ENCODE measurements around the gene ETV4.

ETV4 gene

DNA sequence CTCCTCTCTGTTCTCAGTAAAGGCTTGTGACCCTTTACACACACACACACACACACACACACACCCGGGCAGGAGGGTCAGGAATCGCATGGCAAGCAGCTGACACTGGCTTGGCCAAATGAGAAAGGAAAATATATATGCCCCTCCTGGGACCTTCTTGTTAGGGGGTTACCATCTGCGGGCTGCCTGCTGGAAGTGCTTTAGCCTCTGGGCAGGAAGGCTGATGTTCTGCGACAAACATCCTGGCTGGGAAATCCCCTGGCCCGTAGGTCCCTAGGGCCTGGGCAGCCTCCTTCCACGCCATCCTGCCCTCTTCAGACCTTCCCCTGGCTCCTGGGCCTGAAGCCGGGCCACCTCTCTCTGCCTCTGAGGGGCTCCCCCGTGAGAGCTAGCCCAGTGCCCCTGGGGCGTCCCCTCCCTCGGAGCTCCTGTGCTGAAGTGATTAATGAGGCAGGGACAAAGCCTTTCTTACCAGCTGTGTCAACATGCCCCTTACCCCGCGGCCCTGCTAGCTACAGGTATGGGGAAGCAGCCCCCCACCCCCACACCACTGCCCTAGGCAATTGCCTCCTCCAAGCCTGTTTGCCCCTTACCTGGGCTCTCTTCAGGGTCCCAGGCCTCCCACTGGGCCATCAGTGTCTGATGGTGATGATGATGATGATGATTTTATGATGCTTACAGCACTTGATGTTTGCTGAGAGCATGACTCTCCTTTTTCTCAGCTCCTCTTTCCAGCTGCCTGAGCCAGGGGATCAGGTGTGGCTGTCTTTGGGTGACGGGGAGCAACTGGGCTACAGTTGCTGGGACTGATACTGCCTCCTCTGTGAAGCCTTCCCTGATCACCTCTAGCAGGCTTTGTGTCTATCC, 32.8 kb upstream of the ETV4 start:
- ChIA-PET POLR2A (interaction anchor here (1.0 to 1.6 kb wide), 2 partner anchors 86 to 95 kb away, joined by 3 read pairs; no protein-coding TSS in a partner anchor), CTCF (interaction anchor here (0.5 kb wide), 2 partner anchors 49 to 183 kb away, joined by 3 to 6 read pairs; no protein-coding TSS in a partner anchor)
- TF ChIP-seq, protein P1, sequence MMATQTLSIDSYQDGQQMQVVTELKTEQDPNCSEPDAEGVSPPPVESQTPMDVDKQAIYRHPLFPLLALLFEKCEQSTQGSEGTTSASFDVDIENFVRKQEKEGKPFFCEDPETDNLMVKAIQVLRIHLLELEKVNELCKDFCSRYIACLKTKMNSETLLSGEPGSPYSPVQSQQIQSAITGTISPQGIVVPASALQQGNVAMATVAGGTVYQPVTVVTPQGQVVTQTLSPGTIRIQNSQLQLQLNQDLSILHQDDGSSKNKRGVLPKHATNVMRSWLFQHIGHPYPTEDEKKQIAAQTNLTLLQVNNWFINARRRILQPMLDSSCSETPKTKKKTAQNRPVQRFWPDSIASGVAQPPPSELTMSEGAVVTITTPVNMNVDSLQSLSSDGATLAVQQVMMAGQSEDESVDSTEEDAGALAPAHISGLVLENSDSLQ (IDR thresholded peaks at IDR 0.05): 0 out of 2 replicates have a peak, but pooled peaks have one; percentile 40
- TF ChIP-seq TARDBP (IDR thresholded peaks at IDR 0.05) (no peak), CTBP1 (IDR thresholded peaks at IDR 0.05; ENCODE audit: borderline replicate concordance) (no peak)
- DNase-seq (ENCODE audit: extremely low spot score): no peak

DNA sequence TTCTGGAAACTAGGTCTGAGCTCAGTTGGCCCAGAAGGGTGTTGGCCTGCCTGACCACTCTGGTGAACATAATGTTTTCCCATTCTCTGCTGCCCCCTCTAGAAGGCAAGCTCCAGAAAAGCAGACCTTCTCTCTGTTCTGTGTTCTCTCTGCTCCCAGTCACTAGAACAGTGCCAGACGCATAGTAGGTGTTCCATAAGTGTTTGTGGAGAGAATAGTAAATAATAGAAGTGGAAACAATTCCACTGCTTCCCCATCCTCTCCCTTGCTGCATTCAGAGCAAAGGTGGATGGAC, 32.2 kb upstream of the ETV4 start:
- no peak for DNase-seq (ENCODE audit: extremely low spot score)
- ChIA-PET POLR2A (no interaction called here), CTCF (interaction anchor here (0.5 kb wide), 1 partner anchor 50 kb away, joined by 6 read pairs; no protein-coding TSS in a partner anchor)
- no peak for TF ChIP-seq SUZ12 (IDR thresholded peaks at IDR 0.05)
- no peak for TF ChIP-seq LEF1 (IDR thresholded peaks at IDR 0.05; ENCODE audit: borderline replicate concordance)
- TF ChIP-seq ARNT (IDR thresholded peaks at IDR 0.05): no peak
- TF ChIP-seq, protein P1 (IDR thresholded peaks at IDR 0.05): no peak
- TF ChIP-seq FOXM1 (IDR thresholded peaks at IDR 0.05; ENCODE audit: borderline replicate concordance): no peak
- no peak for TF ChIP-seq SP1 (IDR thresholded peaks at IDR 0.05)
- no peak for TF ChIP-seq L3MBTL2 (conservative IDR thresholded peaks at IDR 0.05)
- TF ChIP-seq FOXK2 (IDR thresholded peaks at IDR 0.05): no peak
- no peak for TF ChIP-seq NFRKB (IDR thresholded peaks at IDR 0.05)
- no peak for TF ChIP-seq HDGF (IDR thresholded peaks at IDR 0.05; ENCODE audit: borderline replicate concordance)
- no peak for TF ChIP-seq ELF4 (IDR thresholded peaks at IDR 0.05)
- TF ChIP-seq CTBP1 (IDR thresholded peaks at IDR 0.05; ENCODE audit: borderline replicate concordance): no peak
- no peak for TF ChIP-seq TARDBP (IDR thresholded peaks at IDR 0.05)
- no peak for TF ChIP-seq FOXA1 (IDR thresholded peaks at IDR 0.05)
- no peak for TF ChIP-seq BHLHE40 (IDR thresholded peaks at IDR 0.05; ENCODE audit: borderline replicate concordance)
- TF ChIP-seq ZNF384 (IDR thresholded peaks at IDR 0.05): no peak

DNA sequence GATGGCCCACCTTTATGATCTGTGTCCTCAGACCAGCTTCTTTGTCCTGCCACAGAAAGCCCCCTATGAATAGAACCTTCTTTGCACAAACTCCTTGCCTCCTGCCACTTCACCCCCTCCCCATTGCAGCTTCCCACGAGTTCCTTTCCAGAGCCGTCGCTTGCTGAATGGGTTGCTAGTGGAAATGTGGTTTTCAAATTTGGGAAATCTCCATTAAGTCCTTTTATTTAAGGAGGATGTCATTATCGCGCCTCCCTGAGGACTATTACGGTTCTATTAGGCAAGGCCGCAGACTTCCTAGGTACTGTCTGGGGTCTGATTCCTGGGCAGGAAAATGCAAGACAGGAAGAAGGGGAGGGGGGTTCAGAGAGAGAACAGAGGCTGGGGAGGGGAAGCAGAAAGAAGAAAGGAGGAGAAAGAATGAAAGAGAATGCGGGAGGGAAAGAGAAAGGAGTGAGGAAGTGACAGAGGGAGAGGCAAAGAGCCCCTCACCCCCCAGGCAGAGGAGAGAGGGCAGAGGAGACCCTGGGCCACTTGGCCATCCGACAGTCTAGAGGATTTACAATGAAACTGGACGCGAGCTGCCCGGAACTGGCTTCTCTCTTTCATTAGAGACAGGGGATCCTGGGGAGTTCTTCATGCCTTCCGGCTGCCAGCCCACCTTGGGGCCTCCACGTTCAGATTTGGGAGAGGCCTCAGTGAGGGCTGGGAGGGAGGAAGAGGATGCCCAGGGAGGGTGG, 31.7 kb upstream of the ETV4 start:
- TF ChIP-seq FOXM1 (IDR thresholded peaks at IDR 0.05; ENCODE audit: borderline replicate concordance) (no peak), L3MBTL2 (conservative IDR thresholded peaks at IDR 0.05) (no peak), CTBP1 (IDR thresholded peaks at IDR 0.05; ENCODE audit: borderline replicate concordance) (no peak), FOXA1 (IDR thresholded peaks at IDR 0.05) (no peak), FOXK2 (IDR thresholded peaks at IDR 0.05) (no peak), BHLHE40 (IDR thresholded peaks at IDR 0.05; ENCODE audit: borderline replicate concordance) (no peak), ZNF384 (IDR thresholded peaks at IDR 0.05) (no peak), HDGF (IDR thresholded peaks at IDR 0.05; ENCODE audit: borderline replicate concordance) (no peak)
- ChIA-PET POLR2A (interaction anchor here (3.0 kb wide), 1 partner anchor 96 kb away, joined by 19 read pairs; no protein-coding TSS in a partner anchor), CTCF (interaction anchor here (0.7 to 1.3 kb wide), 5 partner anchors 12 to 108 kb away, joined by 3 to 6 read pairs (median 4); no protein-coding TSS in a partner anchor)
- DNase-seq (ENCODE audit: extremely low spot score): no peak

DNA sequence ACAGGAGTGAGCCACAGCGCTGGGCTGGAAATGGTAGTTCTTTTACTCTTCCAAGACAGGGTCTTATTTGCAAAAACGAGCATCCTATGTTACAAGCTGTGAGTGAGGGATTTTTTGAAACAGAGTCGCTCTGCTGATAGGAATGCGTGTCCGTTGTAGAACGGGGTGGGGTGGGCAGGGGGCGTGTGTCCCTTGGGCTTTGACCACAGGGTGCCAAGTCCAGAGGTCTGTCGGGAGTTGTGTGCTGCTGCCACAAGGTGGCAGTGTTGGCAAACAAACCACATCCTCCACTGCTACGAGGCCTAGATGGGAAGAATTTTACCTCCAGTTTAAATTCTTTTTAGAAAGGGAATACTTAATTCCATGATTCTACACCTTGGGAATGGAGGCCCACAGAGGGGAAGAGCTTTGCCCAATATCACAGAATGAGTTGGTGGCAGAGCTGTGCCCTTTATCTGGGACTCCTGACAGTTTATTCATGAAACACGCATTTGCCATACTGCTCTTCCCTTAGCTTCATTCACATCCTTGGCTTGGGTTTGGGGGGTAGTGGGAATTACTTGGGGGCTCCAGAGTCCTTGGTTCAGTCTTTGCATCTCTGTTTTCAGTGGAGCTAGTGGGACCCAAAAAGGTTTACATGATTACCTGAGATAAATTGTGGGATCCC, 30.6 kb upstream of the ETV4 start:
- TF ChIP-seq NFRKB (IDR thresholded peaks at IDR 0.05): no peak
- DNase-seq (ENCODE audit: extremely low spot score): peak; percentile 80
- ChIA-PET POLR2A (interaction anchor here (3.0 kb wide), 1 partner anchor 97 kb away, joined by 19 read pairs; no protein-coding TSS in a partner anchor), CTCF (interaction anchor here (0.6 to 1.3 kb wide), 11 partner anchors 13 to 1049 kb away, joined by 3 to 6 read pairs (median 3); no protein-coding TSS in a partner anchor)

DNA sequence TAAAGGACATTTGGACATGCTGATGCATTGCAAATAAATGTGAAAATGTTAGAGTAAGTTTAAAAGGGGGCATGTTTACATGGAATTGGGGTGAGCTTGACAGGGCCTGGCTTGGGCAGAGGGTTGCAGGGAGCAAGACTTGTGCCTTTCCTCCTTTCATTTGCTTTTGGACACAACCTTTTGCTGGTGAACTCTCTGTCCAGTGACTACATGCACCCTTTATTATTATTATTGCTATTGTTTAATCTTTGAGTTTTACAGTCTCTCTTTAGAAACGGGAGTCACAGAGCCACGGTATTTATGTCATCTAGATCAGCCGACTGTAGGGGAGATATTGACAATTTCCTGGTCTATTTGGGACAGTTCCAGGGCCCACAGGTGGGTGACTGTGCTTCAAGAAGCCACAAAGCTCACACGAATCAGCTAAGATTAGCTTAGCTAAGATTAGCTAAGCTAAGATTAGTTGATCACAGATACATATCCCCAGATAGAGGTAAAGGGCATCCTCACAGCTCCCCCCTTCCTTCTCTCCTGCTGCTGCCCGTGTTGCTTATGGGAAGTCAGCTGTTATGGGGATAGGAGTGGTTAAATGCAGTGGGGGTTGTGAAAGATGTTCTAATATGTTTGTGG, 28.9 kb upstream of the ETV4 start:
- TF ChIP-seq L3MBTL2 (conservative IDR thresholded peaks at IDR 0.05) (no peak), FOXK2 (IDR thresholded peaks at IDR 0.05) (no peak), FOXA1 (IDR thresholded peaks at IDR 0.05) (no peak)
- CTCF ChIA-PET: interaction anchor here (2.0 kb wide), 1 partner anchor 12 kb away, joined by 8 read pairs; no protein-coding TSS in a partner anchor
- POLR2A ChIA-PET: interaction anchor here (3.0 kb wide), 1 partner anchor 98 kb away, joined by 19 read pairs; no protein-coding TSS in a partner anchor
- no peak for DNase-seq (ENCODE audit: extremely low spot score)

DNA sequence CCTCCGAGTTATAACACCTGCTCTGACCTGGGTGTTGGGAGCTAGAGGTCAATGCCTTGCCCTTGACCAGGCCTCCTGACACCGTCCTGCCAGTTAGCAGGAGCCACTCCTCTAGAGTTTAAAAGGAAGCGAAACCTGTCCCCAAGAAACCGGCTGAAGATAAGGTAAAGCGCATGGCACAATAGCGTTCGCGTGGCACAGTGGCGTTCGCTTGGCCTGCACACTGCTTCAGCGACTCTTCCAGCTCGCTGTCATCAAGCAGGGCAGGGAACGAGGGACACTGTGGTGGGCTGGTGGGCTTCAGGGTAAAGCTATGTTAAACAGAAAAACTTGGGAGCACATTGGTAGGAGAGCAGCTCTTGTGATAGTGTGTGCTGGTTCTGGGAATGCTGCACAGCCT, 28.2 kb upstream of the ETV4 start:
- TF ChIP-seq NFRKB (IDR thresholded peaks at IDR 0.05) (no peak), ELF4 (IDR thresholded peaks at IDR 0.05) (no peak)
- ChIA-PET CTCF (interaction anchor here (0.5 to 2.0 kb wide), 3 partner anchors 11 to 187 kb away, joined by 3 to 8 read pairs (median 4); no protein-coding TSS in a partner anchor), POLR2A (no interaction called here)
- no peak for DNase-seq (ENCODE audit: extremely low spot score)
